Fibroblast of skin of scalp (primary cell): ENCODE measurements around the gene OR10V1. TPM values are rescaled to one million over a fixed set of nuclear protein-coding genes. Genes with fewer than 3 reads are reported as not detected.
A peak's percentile ranks its signal among the peaks of the same experiment; 100 is the strongest.

Experiments
- DNase-seq: peaks from one replicate; pipeline ENCODE4 v3.0.0-alpha.2; 2013
- polyA plus RNA-seq, 2 experiments: library from polyadenylated mRNA; unstranded; fragments of 120-200 nt; gene quantifications; one replicate each; pipeline ENCODE4 v1.2.1, GENCODE V29; 2013; ENCODE audit not compliant: insufficient read length in 2 of 2

Gene OR10V1
- not detected for polyA plus RNA-seq (2013, experiment 1 of 2; ENCODE audit: insufficient read length)
- polyA plus RNA-seq (2013, experiment 2 of 2; ENCODE audit: insufficient read length): not detected

- DNase-seq: no peak
Measured at GRCh38 chr11:59713745-59714144, at the start of gene OR10V1. OR10V1 (minus strand) TSS chr11:59713845; CDS start chr11:59713845, 0 bp downstream.

- DNase-seq: no peak
Measured at GRCh38 chr11:59761993-59762392, 48.3 kb upstream of the OR10V1 start.

- no peak for DNase-seq
Measured at GRCh38 chr11:59760771-59761170, 47.1 kb upstream of the OR10V1 start.

- DNase-seq: no peak
Measured at GRCh38 chr11:59759900-59760299, 46.3 kb upstream of the OR10V1 start.

- no peak for DNase-seq
Measured at GRCh38 chr11:59758401-59759037, 44.9 kb upstream of the OR10V1 start.

- no peak for DNase-seq
Measured at GRCh38 chr11:59756845-59757244, 43.2 kb upstream of the OR10V1 start.

GRCh38 chr11:59756558-59756840, 42.9 kb upstream of the OR10V1 start:
- no peak for DNase-seq

GRCh38 chr11:59755701-59756557, 42.3 kb upstream of the OR10V1 start:
- DNase-seq: peak; percentile 56

- peak; percentile 37 for DNase-seq
Measured at GRCh38 chr11:59754859-59755700, 41.4 kb upstream of the OR10V1 start, which contains the start of gene STX3. STX3 (plus strand) TSS chr11:59755376; CDS start chr11:59755606, 230 bp downstream.

- no peak for DNase-seq
Measured at GRCh38 chr11:59754494-59754858, 40.8 kb upstream of the OR10V1 start.

- DNase-seq: peak; percentile 71
Measured at GRCh38 chr11:59753650-59754493, 40.2 kb upstream of the OR10V1 start.

- no peak for DNase-seq
Measured at GRCh38 chr11:59746111-59746510, 32.5 kb upstream of the OR10V1 start.

GRCh38 chr11:59730896-59731565, 17.4 kb upstream of the OR10V1 start:
- no peak for DNase-seq

GRCh38 chr11:59729834-59730233, 16.2 kb upstream of the OR10V1 start:
- DNase-seq: no peak

GRCh38 chr11:59728913-59729312, 15.3 kb upstream of the OR10V1 start:
- DNase-seq: no peak

- no peak for DNase-seq
Measured at GRCh38 chr11:59728154-59728553, 14.5 kb upstream of the OR10V1 start.

- no peak for DNase-seq
Measured at GRCh38 chr11:59727426-59727825, 13.8 kb upstream of the OR10V1 start.

GRCh38 chr11:59724066-59724465, 10.4 kb upstream of the OR10V1 start:
- no peak for DNase-seq

GRCh38 chr11:59719556-59719955, 5.9 kb upstream of the OR10V1 start:
- no peak for DNase-seq

GRCh38 chr11:59716051-59716450, 2.4 kb upstream of the OR10V1 start:
- DNase-seq: no peak

- DNase-seq: no peak
Measured at GRCh38 chr11:59710136-59710847, 3.4 kb downstream of the OR10V1 start.
